ENCODE measurements around the gene STX1B. TPM values are rescaled to one million over a fixed set of nuclear protein-coding genes. Genes with fewer than 3 reads are reported as not detected.

The STX1B gene
- total RNA-seq, 1 donor from 2014 or later = 4.9 TPM

DNA sequence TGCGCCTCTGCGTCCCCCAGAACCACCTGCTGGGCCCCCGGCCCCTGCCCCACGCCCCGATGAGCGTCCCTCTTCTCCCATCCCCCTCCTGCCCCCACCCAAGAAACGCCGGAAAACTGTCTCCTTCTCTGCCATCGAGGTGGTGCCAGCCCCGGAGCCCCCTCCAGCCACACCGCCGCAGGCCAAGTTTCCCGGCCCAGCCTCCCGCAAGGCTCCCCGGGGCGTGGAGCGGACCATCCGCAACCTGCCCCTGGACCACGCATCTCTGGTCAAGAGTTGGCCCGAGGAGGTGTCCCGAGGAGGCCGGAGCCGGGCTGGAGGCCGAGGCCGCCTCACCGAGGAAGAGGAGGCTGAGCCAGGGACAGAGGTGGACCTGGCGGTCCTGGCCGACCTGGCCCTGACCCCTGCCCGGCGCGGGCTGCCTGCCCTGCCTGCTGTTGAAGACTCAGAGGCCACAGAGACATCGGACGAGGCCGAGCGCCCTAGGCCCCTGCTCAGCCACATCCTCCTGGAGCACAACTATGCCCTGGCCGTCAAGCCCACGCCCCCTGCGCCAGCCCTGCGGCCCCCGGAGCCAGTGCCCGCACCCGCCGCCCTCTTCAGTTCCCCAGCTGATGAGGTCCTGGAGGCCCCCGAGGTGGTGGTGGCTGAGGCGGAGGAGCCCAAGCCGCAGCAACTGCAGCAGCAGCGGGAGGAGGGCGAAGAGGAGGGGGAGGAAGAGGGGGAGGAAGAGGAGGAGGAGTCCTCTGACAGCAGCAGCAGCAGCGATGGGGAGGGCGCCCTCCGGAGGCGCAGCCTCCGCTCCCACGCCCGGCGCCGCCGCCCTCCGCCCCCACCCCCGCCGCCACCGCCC lies 31.0 kb downstream of the STX1B start:
- H3K36me3 Mint-ChIP-seq = peaks cover 33% of the 10 kb centered on the region
- no peaks in the 10 kb centered on the region for H3K27me3 Mint-ChIP-seq (ENCODE audit: low read depth)
- no peak overlapping the region for H3K27ac Mint-ChIP-seq
- no peak for DNase-seq (ENCODE audit: low spot score in 2 of 2, unreplicated experiment in 2 of 2)
- no peaks in the 10 kb centered on the region for H3K9me3 Mint-ChIP-seq
- no peak overlapping the region for H3K4me3 Mint-ChIP-seq
- TF ChIP-seq, protein P1, sequence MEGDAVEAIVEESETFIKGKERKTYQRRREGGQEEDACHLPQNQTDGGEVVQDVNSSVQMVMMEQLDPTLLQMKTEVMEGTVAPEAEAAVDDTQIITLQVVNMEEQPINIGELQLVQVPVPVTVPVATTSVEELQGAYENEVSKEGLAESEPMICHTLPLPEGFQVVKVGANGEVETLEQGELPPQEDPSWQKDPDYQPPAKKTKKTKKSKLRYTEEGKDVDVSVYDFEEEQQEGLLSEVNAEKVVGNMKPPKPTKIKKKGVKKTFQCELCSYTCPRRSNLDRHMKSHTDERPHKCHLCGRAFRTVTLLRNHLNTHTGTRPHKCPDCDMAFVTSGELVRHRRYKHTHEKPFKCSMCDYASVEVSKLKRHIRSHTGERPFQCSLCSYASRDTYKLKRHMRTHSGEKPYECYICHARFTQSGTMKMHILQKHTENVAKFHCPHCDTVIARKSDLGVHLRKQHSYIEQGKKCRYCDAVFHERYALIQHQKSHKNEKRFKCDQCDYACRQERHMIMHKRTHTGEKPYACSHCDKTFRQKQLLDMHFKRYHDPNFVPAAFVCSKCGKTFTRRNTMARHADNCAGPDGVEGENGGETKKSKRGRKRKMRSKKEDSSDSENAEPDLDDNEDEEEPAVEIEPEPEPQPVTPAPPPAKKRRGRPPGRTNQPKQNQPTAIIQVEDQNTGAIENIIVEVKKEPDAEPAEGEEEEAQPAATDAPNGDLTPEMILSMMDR (IDR thresholded peaks at IDR 0.05; ENCODE audit: unreplicated experiment) = no peak
- H3K4me1 Mint-ChIP-seq = no peaks in the 10 kb centered on the region

DNA sequence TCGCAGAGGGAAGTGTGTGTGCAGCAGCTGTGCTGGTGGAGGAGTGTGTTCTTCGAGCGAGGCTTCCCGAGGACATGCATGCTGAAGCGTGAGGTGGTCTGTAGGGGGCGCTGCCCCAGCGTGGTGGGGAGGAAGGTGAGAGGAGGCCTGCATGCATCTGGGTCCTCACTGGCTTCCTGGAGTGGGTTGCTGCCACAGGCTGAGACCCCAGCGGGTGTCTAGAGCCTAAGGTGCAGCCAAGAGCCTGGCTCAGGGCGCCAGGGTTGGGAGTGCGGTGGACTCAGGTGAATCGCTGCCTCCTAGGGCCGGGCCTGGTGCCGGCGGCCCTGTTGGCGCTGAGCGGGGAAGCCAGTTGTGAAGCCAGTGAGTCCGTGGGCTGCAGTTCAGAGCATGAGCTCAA lies 32.9 kb downstream of the STX1B start:
- Mint-ChIP-seq H3K27me3 (ENCODE audit: low read depth) (no peaks in the 10 kb centered on the region), H3K36me3 (peaks cover 45% of the 10 kb centered on the region), H3K9me3 (no peaks in the 10 kb centered on the region), H3K4me1 (no peaks in the 10 kb centered on the region), H3K27ac (no peak overlapping the region), H3K4me3 (no peak overlapping the region)
- TF ChIP-seq, protein P1 (IDR thresholded peaks at IDR 0.05; ENCODE audit: unreplicated experiment) = peak; percentile 32
- DNase-seq (ENCODE audit: low spot score in 2 of 2, unreplicated experiment in 2 of 2) = no peak

DNA sequence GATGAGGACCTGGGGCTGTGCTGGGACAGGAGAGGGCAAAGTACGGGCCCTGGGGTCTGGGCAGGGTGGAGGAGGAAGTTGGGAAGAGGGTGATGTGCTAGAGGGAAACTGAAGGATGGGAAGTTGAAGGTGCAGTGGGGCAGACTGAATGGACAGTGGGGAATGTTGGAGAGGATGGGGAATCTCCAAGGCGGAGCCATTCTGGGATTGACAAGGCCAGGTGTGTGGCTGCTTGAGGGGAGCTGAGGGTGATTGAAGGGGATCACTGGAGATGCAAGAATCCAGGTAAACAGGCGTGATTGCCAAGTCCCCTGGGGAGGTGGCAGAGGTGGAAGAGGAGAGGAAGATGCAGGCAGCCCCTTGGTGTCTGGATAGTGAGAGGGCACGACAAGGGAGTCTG lies 34.0 kb downstream of the STX1B start:
- Mint-ChIP-seq H3K9me3 (no peaks in the 10 kb centered on the region), H3K4me3 (no peak overlapping the region), H3K27ac (no peak overlapping the region), H3K4me1 (no peaks in the 10 kb centered on the region), H3K27me3 (ENCODE audit: low read depth) (no peaks in the 10 kb centered on the region), H3K36me3 (peaks cover 52% of the 10 kb centered on the region)
- TF ChIP-seq, protein P1 (IDR thresholded peaks at IDR 0.05; ENCODE audit: unreplicated experiment) = no peak
- no peak for DNase-seq (ENCODE audit: low spot score in 2 of 2, unreplicated experiment in 2 of 2)

DNA sequence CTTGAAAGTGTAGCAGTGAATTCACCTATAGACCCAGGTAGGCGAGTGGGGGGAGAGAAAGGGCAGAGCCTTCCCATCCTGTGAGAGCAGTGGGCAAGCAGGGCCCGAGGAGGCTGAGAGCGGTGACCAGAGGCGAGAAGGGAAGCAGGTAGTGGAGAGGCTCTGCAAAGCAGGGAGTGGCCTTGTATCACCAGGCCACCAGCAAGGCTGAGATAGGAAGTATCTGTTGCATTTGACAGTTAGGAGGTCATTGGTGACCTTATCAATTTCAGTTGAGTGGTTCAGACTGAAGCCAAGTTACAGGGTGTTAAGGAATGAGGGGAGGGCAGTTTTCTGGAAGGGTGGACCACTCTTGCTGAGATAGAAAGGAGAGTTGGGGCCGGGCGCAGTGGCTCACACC lies 36.1 kb downstream of the STX1B start:
- Mint-ChIP-seq H3K9me3 (no peaks in the 10 kb centered on the region), H3K4me3 (no peak overlapping the region), H3K27me3 (ENCODE audit: low read depth) (no peaks in the 10 kb centered on the region), H3K4me1 (no peaks in the 10 kb centered on the region), H3K36me3 (peaks cover 58% of the 10 kb centered on the region), H3K27ac (no peak overlapping the region)
- TF ChIP-seq, protein P1 (IDR thresholded peaks at IDR 0.05; ENCODE audit: unreplicated experiment) = no peak
- DNase-seq (ENCODE audit: low spot score in 2 of 2, unreplicated experiment in 2 of 2) = no peak

DNA sequence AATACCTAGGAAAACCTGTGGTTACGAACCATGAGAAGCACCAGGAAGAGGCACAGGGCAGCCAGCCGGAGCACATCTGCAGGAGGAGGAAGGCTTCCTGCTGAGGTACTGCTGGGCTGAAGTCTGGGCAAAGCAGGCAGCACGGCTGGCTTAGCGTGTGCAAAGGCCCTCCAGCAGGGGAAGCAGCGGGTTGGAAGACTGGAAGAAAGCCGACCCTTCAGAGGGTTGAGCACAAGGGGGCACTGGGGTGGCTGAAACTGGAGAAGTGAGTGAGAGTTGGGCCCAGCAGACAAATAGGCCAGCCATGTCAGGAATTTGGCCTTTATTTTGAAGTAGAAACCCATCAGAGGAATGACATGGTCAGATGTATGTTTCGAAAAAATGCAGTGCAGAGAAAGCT lies 37.6 kb downstream of the STX1B start:
- Mint-ChIP-seq H3K27me3 (ENCODE audit: low read depth) (no peaks in the 10 kb centered on the region), H3K36me3 (peaks cover 57% of the 10 kb centered on the region), H3K9me3 (no peaks in the 10 kb centered on the region), H3K4me1 (no peaks in the 10 kb centered on the region), H3K27ac (no peak overlapping the region), H3K4me3 (no peak overlapping the region)
- DNase-seq (ENCODE audit: low spot score in 2 of 2, unreplicated experiment in 2 of 2) = no peak
- TF ChIP-seq, protein P1 (IDR thresholded peaks at IDR 0.05; ENCODE audit: unreplicated experiment) = no peak

Measured in mesothelial cell of epicardium (in vitro differentiated cells).